ENCODE measurements around the gene EIF5B.

Gene EIF5B

DNA sequence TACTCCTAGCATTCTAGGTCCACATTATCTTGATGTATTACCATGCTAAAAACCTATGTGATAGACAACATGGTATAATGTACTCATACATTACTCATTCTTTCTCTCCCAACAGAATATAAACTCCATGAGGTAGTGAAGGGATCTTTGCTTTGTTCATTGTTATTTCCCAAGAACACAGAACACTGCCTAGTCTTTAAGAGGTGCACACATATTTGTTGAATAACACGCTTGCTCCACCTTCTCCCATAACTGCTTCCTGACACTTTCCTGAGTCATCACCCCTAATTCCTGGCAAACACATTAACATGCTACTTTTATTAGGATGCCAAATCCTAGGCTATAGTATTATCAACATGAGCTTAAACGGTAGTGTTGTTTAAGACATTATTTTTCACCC lies 111.4 kb downstream of the EIF5B start:
- Histone ChIP-seq H4K20me1 (peaks cover 61% of the 10 kb centered on the region), H3K9ac (no peak overlapping the region), H3K9me3 (no peaks in the 10 kb centered on the region), H3K4me1 (peaks cover 8% of the 10 kb centered on the region; the same call in 1 of the 2 replicates), H3K36me3 (peaks cover 80% of the 10 kb centered on the region), H3K27me3 (no peaks in the 10 kb centered on the region), H3K4me3 (no peak overlapping the region), H3K27ac (no peak overlapping the region), H3K4me2 (no peak overlapping the region)
- TF ChIP-seq Cebpa-rat (IDR thresholded peaks at IDR 0.05), result no peak

DNA sequence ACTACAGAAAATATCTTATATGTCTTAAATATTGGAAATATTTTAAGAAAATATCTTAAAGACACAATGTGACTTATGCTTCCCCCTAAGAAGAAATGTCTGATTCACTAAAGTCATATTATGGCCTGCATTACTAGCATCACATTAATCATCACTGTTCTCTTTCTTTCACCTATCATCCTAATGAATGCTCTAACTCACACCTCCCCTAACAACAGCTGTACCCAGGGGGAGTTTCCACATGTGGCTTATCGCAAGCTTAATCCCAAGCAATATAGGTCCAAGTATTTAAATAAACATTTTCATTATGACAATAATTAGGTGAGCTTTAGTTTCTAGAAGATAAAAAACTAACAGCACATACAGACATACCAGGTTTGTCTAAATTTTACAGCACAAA lies 113.0 kb downstream of the EIF5B start:
- Histone ChIP-seq H3K27me3 (no peaks in the 10 kb centered on the region), H3K4me3 (no peak overlapping the region), H3K4me1 (peaks cover 8% of the 10 kb centered on the region; the same call in 1 of the 2 replicates), H3K4me2 (no peak overlapping the region), H3K27ac (no peak overlapping the region), H3K9ac (no peak overlapping the region), H4K20me1 (peaks cover 65% of the 10 kb centered on the region), H3K9me3 (no peaks in the 10 kb centered on the region), H3K36me3 (peaks cover 90% of the 10 kb centered on the region)
- TF ChIP-seq Cebpa-rat (IDR thresholded peaks at IDR 0.05), result no peak
